ENCODE results near the gene KLHL30. TPM values are rescaled to one million over a fixed set of nuclear protein-coding genes. Genes with fewer than 3 reads are reported as not detected.

Gene KLHL30
- total RNA-seq, 2 donors from 2014 or later = 0.23 to 1.9 TPM

- H3K36me3 ChIP-seq = no peaks in the 10 kb centered on the region
- H3K9me3 ChIP-seq = no peaks in the 10 kb centered on the region
- H3K4me3 ChIP-seq = no peak overlapping the region
- TF ChIP-seq CTCF (IDR thresholded peaks at IDR 0.05) (no peak), POLR2A (IDR thresholded peaks at IDR 0.05) (no peak), POLR2AphosphoS5 (IDR thresholded peaks at IDR 0.05) (no peak)
- no peak for DNase-seq (ENCODE audit: low spot score)
- H3K27me3 ChIP-seq (replicated peaks; ENCODE audit: insufficient read depth) = no peaks in the 10 kb centered on the region
- intact Hi-C loops (cut with DNase I) = no loop called here
- WGBS = 86% methylated on average over 18 of the region's 22 CpGs
- no peak overlapping the region for H3K27ac ChIP-seq
- no peaks in the 10 kb centered on the region for H3K4me1 ChIP-seq (replicated peaks)
Observed at GRCh38 chr2:238128061-238128440, 10.4 kb upstream of the KLHL30 start.

- 88% methylated on average over 26 of the region's 30 CpGs for WGBS
- H3K4me3 ChIP-seq = no peak overlapping the region
- no peaks in the 10 kb centered on the region for H3K4me1 ChIP-seq (replicated peaks)
- TF ChIP-seq CTCF (IDR thresholded peaks at IDR 0.05) (no peak), POLR2A (IDR thresholded peaks at IDR 0.05) (no peak), POLR2AphosphoS5 (IDR thresholded peaks at IDR 0.05) (no peak)
- H3K27me3 ChIP-seq (replicated peaks; ENCODE audit: insufficient read depth) = no peaks in the 10 kb centered on the region
- no peak for DNase-seq (ENCODE audit: low spot score)
- H3K27ac ChIP-seq = no peak overlapping the region
- no peaks in the 10 kb centered on the region for H3K36me3 ChIP-seq
- H3K9me3 ChIP-seq = no peaks in the 10 kb centered on the region
- intact Hi-C loops (cut with DNase I) = no loop called here
Observed at GRCh38 chr2:238128534-238129001, 9.9 kb upstream of the KLHL30 start.

GRCh38 chr2:238129166-238130010 is 9.1 kb upstream of the KLHL30 start:
- no peak overlapping the region for H3K27ac ChIP-seq
- no peaks in the 10 kb centered on the region for H3K27me3 ChIP-seq (replicated peaks; ENCODE audit: insufficient read depth)
- TF ChIP-seq POLR2A (IDR thresholded peaks at IDR 0.05) (no peak), CTCF (IDR thresholded peaks at IDR 0.05) (no peak), POLR2AphosphoS5 (IDR thresholded peaks at IDR 0.05) (no peak)
- 91% methylated on average over 22 of the region's 22 CpGs for WGBS
- no peak overlapping the region for H3K4me3 ChIP-seq
- H3K36me3 ChIP-seq = no peaks in the 10 kb centered on the region
- H3K4me1 ChIP-seq (replicated peaks) = no peaks in the 10 kb centered on the region
- intact Hi-C loops (cut with DNase I) = no loop called here
- DNase-seq (ENCODE audit: low spot score) = no peak
- no peaks in the 10 kb centered on the region for H3K9me3 ChIP-seq

GRCh38 chr2:238130111-238130695 is 8.3 kb upstream of the KLHL30 start:
- TF ChIP-seq POLR2A (IDR thresholded peaks at IDR 0.05) (no peak), POLR2AphosphoS5 (IDR thresholded peaks at IDR 0.05) (no peak), CTCF (IDR thresholded peaks at IDR 0.05) (no peak)
- WGBS = 86% methylated on average over 21 of the region's 28 CpGs
- DNase-seq (ENCODE audit: low spot score) = no peak
- intact Hi-C loops (cut with DNase I) = no loop called here
- Histone ChIP-seq H3K4me3 (no peak overlapping the region), H3K36me3 (no peaks in the 10 kb centered on the region), H3K27me3 (replicated peaks; ENCODE audit: insufficient read depth) (no peaks in the 10 kb centered on the region), H3K4me1 (replicated peaks) (no peaks in the 10 kb centered on the region), H3K9me3 (no peaks in the 10 kb centered on the region), H3K27ac (no peak overlapping the region)
